Transverse colon (tissue), 4 donors: Measurements from ENCODE around the gene C1orf115. TPM values are rescaled to one million over a fixed set of nuclear protein-coding genes. Genes with fewer than 3 reads are reported as not detected.

Source experiments
- DNase-seq: peaks from one replicate; pipeline ENCODE4 v3.0.0-alpha.2; 2019
- H3K27ac ChIP-seq, 4 donors: fragments of 200-600 bp; sonication (generic); 2 replicates each; pipeline ENCODE4 v1.5.1; 2016 to 2018; ENCODE audit warnings: inconsistent platforms in 4 of 4
- H3K27me3 ChIP-seq: fragments of 200-600 bp; sonication (generic); 2 replicates; pipeline ENCODE4 v1.5.1; 2017; ENCODE audit warnings: inconsistent platforms
- H3K36me3 ChIP-seq, 4 donors: fragments of 200-600 bp; sonication (generic); 2 replicates each; pipeline ENCODE4 v1.5.1; 2017 to 2019; ENCODE audit warnings: inconsistent platforms in 4 of 4
- H3K4me1 ChIP-seq, 4 donors: fragments of 200-600 bp; sonication (generic); 2 replicates each; pipeline ENCODE4 v1.5.1; 2017 to 2020; ENCODE audit warnings: inconsistent platforms in 4 of 4
- H3K4me3 ChIP-seq, 4 donors: fragments of 200-600 bp; sonication (generic); 1 replicate in 1 of 4; 2 replicates in 3 of 4; pipeline versions ENCODE4 v1.5.1 to v1.6.1; 2017 to 2019; ENCODE audit warnings: inconsistent platforms in 4 of 4
- H3K9me3 ChIP-seq, 2 donors: fragments of 200-600 bp; sonication (generic); 2 replicates each; pipeline ENCODE4 v1.5.1; 2017 to 2019; ENCODE audit warnings: inconsistent platforms in 2 of 2
- CTCF ChIP-seq, 5 experiments: fragments of 200-600 bp in 3 of 5; fragments of 450-650 bp in 2 of 5; sonication (generic) in 3 of 5; IDR thresholded peaks; 1 replicate in 2 of 5; 2 replicates in 3 of 5; pipeline ENCODE4 v1.5.1; 2016 to 2017; ENCODE audit warnings: antibody characterized with exemption in 5 of 5, inconsistent platforms in 3 of 5, mild to moderate bottlenecking in 2 of 5, moderate library complexity in 1 of 5
- EP300 ChIP-seq: sonication (generic); formaldehyde crosslinking; IDR thresholded peaks from one replicate; pipeline ENCODE4 v1.6.1; 2017; ENCODE audit warnings: antibody characterized with exemption, low read depth
- POLR2A ChIP-seq: fragments of 450-650 bp; IDR thresholded peaks from one replicate; pipeline ENCODE4 v1.6.1; 2016; ENCODE audit warnings: antibody characterized with exemption, mild to moderate bottlenecking, moderate library complexity
- POLR2AphosphoS5 ChIP-seq, 3 donors: sonication (generic); formaldehyde crosslinking; IDR thresholded peaks; one replicate each; pipeline ENCODE4 v1.6.1; 2016; ENCODE audit warnings: antibody characterized with exemption in 3 of 3
- WGBS, 2 donors: methylation state at CpG; one replicate each; pipeline ENCODE4 v1.1.5; 2018; ENCODE audit warnings: low coverage in 1 of 2; 5-methylcytosine and 5-hydroxymethylcytosine counted together
- in situ Hi-C, 4 donors: fragments of 200-750 bp; cut with MboI; loops; one replicate each; pipeline versions ENCODE4 v1.15.0 to v1.15.1; 2017; ENCODE audit warnings: low sequenced_read_pairs in 3 of 4, low pct_ligation_motif_present in 1 of 4, low pct_unique_long_range_greater_than_20kb in 1 of 4
- intact Hi-C: fragments of 100-400 bp; cut with DNase I; formaldehyde crosslinking; loops from one replicate; pipeline ENCODE4 v1.15.1; 2023; ENCODE audit warnings: low total_unique reads
- total RNA-seq, 4 donors: library from RNA; depleted of rRNA; stranded (reverse); fragments of >200 nt; gene quantifications; one replicate each; pipeline ENCODE4 v1.1.0, GENCODE V29; 2016

Gene C1orf115
- total RNA-seq, 4 donors from 2014 or later, result 43.2 to 153 (median 103) TPM

GRCh38 chr1:220655961-220656740 lies 34.0 kb upstream of the C1orf115 start:
- intact Hi-C loops, result no loop called here
- TF ChIP-seq CTCF (IDR thresholded peaks at IDR 0.05), result no peak
- TF ChIP-seq POLR2AphosphoS5 (IDR thresholded peaks at IDR 0.05), result no peak
- TF ChIP-seq EP300, result no peak
- no peak for TF ChIP-seq POLR2A

DNA sequence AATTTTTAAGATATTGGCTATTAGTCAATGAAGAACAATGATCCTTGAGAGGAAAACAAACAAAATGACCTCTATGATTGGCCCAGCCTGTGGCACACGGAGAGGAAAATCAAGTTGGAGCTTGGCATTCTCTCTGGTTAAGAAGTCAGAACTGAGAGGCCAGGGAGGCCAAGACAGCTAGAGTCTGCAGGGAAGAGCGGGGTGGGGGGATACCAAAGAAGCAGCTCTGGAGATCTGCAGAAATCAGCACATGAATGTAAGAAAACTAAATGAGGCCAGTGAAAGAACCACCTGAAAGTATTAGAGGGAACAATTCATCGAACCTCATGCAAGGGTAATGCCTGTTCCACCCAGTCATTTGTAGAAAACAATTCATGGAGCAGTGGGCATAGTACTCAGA lies 23.8 kb upstream of the C1orf115 start:
- Histone ChIP-seq H3K9me3 (no peaks in the 10 kb centered on the region), H3K4me3 (no peak overlapping the region), H3K4me1 (no peaks in the 10 kb centered on the region), H3K27me3 (no peaks in the 10 kb centered on the region), H3K27ac (no peak overlapping the region), H3K36me3 (no peaks in the 10 kb centered on the region)
- TF ChIP-seq POLR2A, result no peak
- TF ChIP-seq POLR2AphosphoS5 (IDR thresholded peaks at IDR 0.05), result no peak
- no peak for TF ChIP-seq EP300
- 40 to 77% methylated on average over 1 to 3 of the region's 3 CpGs for WGBS, 2 donors
- intact Hi-C loops, result no loop called here
- no peak for DNase-seq
- in situ Hi-C loops, result no loop called here

More at GRCh38 chr1:220655961-220656740, 34.0 kb upstream of the C1orf115 start:
- H3K4me3 ChIP-seq, result no peak overlapping the region
- no peaks in the 10 kb centered on the region for H3K27me3 ChIP-seq
- DNase-seq, result no peak
- no peaks in the 10 kb centered on the region for H3K4me1 ChIP-seq
- in situ Hi-C loops, result no loop called here
- H3K9me3 ChIP-seq, result no peaks in the 10 kb centered on the region
- H3K27ac ChIP-seq, result no peak overlapping the region
- no peaks in the 10 kb centered on the region for H3K36me3 ChIP-seq

- 63 to 80% methylated on average over 1 of the region's 1 CpG for WGBS, 2 donors
- H3K27ac ChIP-seq, result no peak overlapping the region
- H3K4me3 ChIP-seq, result no peak overlapping the region
- no peaks in the 10 kb centered on the region for H3K9me3 ChIP-seq
- no peak for DNase-seq
- H3K4me1 ChIP-seq, result no peaks in the 10 kb centered on the region
- in situ Hi-C loops, result no loop called here
- intact Hi-C loops, result no loop called here
- TF ChIP-seq EP300, result no peak
- no peak for TF ChIP-seq CTCF (IDR thresholded peaks at IDR 0.05)
- TF ChIP-seq POLR2A, result no peak
- no peak for TF ChIP-seq POLR2AphosphoS5 (IDR thresholded peaks at IDR 0.05)
- no peaks in the 10 kb centered on the region for H3K36me3 ChIP-seq
- peaks cover 4% of the 10 kb centered on the region for H3K27me3 ChIP-seq
These were observed 21.2 kb upstream of the C1orf115 start for GRCh38 chr1:220669005-220669404.

- Histone ChIP-seq H3K36me3 (no peaks in the 10 kb centered on the region), H3K4me3 (no peak overlapping the region), H3K27me3 (peaks cover 4% of the 10 kb centered on the region), H3K4me1 (no peaks in the 10 kb centered on the region), H3K27ac (no peak overlapping the region), H3K9me3 (no peaks in the 10 kb centered on the region)
- TF ChIP-seq POLR2AphosphoS5 (IDR thresholded peaks at IDR 0.05), result no peak
- TF ChIP-seq CTCF (IDR thresholded peaks at IDR 0.05), result no peak
- no peak for TF ChIP-seq POLR2A
- TF ChIP-seq EP300, result no peak
- no peak for DNase-seq
- in situ Hi-C loops (no loop called here), intact Hi-C loops (no loop called here)
These were observed 19.8 kb upstream of the C1orf115 start for GRCh38 chr1:220670365-220670764.

- Histone ChIP-seq H3K4me3 (no peak overlapping the region), H3K27me3 (peaks cover 4% of the 10 kb centered on the region), H3K4me1 (no peaks in the 10 kb centered on the region), H3K36me3 (no peaks in the 10 kb centered on the region), H3K9me3 (no peaks in the 10 kb centered on the region), H3K27ac (no peak overlapping the region)
- in situ Hi-C loops, result no loop called here
- no peak for DNase-seq
- WGBS, 2 donors, result 95 to 100% methylated on average over 1 of the region's 1 CpG
- TF ChIP-seq EP300 (no peak), POLR2AphosphoS5 (IDR thresholded peaks at IDR 0.05) (no peak), POLR2A (no peak), CTCF (IDR thresholded peaks at IDR 0.05) (no peak)
- intact Hi-C loops, result no loop called here
These were observed 16.2 kb upstream of the C1orf115 start for GRCh38 chr1:220673921-220674320.
